HepG2 (cell line): ENCODE data around the gene TMOD2. TPM values are rescaled to one million over a fixed set of nuclear protein-coding genes. Genes with fewer than 3 reads are reported as not detected.
A peak's percentile ranks its signal among the peaks of the same experiment; 100 is the strongest.

Experiments used
- MAFG ChIP-seq: sonication (generic); formaldehyde crosslinking; IDR thresholded peaks from 2 replicates; pipeline ENCODE4 v1.5.1; 2020; ENCODE audit warnings: mild to moderate bottlenecking, missing genetic modification reagents
- NCOA2 ChIP-seq: sonication (generic); formaldehyde crosslinking; IDR thresholded peaks from 2 replicates; pipeline ENCODE4 v1.8.0; 2022; ENCODE audit warnings: inconsistent platforms
- SMAD1 ChIP-seq: sonication (generic); formaldehyde crosslinking; IDR thresholded peaks from 2 replicates; pipeline ENCODE4 v1.4.0; 2020; ENCODE audit warnings: missing genetic modification reagents, low read depth, mild to moderate bottlenecking, borderline replicate concordance
- ZNF484 ChIP-seq: sonication (generic); formaldehyde crosslinking; IDR thresholded peaks from 2 replicates; pipeline ENCODE4 v1.5.1; 2020; ENCODE audit warnings: mild to moderate bottlenecking, low read depth, missing genetic modification reagents, borderline replicate concordance
- ZNF678 ChIP-seq: sonication (generic); formaldehyde crosslinking; IDR thresholded peaks from 2 replicates; pipeline ENCODE4 v1.4.0; 2020; ENCODE audit warnings: mild to moderate bottlenecking, missing genetic modification reagents
- ZNF792 ChIP-seq: IDR thresholded peaks from 2 replicates; pipeline ENCODE4 v1.6.1; 2016
- polyA plus RNA-seq, 8 experiments: library from polyadenylated mRNA; depleted of rRNA in 3 of 8; stranded (reverse) in 7 of 8; unstranded in 1 of 8; fragments of >200 nt; fragmentation: Illumina TruSeq in 4 of 8; extraction: Trizol in 4 of 8; gene quantifications; 2 replicates each; pipeline versions ENCODE4 v1.2.1 to v1.2.3, GENCODE V29; 2011 to 2016; ENCODE audit warnings: low read depth in 4 of 8, missing spikeins in 1 of 8, mixed read lengths in 1 of 8; ENCODE audit not compliant: insufficient read depth in 1 of 8
- total RNA-seq, 5 experiments: library from RNA; depleted of rRNA; stranded (reverse); fragments of >200 nt; fragmentation: Illumina TruSeq; extraction: Trizol; gene quantifications; 2 replicates each; pipeline ENCODE4 v1.2.3, GENCODE V29; 2016; ENCODE audit warnings: low read depth in 1 of 5
- TF ChIP-seq, protein P1 (sequence below), 2 experiments: fragments of 450-650 bp in 1 of 2; sonication (generic) in 1 of 2; formaldehyde crosslinking in 1 of 2; IDR thresholded peaks; 2 replicates each; pipeline versions ENCODE4 v1.6.1 to v1.8.0; 2016 to 2022; ENCODE audit warnings: antibody characterized with exemption in 1 of 2, mild to moderate bottlenecking in 1 of 2, missing genetic modification reagents in 1 of 2
- TF ChIP-seq, protein P2 (sequence below): sonication (generic); formaldehyde crosslinking; IDR thresholded peaks from 2 replicates; pipeline ENCODE4 v1.5.1; 2020; ENCODE audit warnings: missing genetic modification reagents, mild to moderate bottlenecking, borderline replicate concordance
- TF ChIP-seq, protein P3 (sequence below): sonication (generic); formaldehyde crosslinking; IDR thresholded peaks from 2 replicates; pipeline ENCODE4 v1.4.0; 2020; ENCODE audit warnings: missing genetic modification reagents

Gene TMOD2
- total and polyA plus RNA-seq, 2 of the 13 experiments (the other 11 are each of a cell fraction or from before 2014, with no cell fraction given), result 0.01 to 0.02 TPM

DNA sequence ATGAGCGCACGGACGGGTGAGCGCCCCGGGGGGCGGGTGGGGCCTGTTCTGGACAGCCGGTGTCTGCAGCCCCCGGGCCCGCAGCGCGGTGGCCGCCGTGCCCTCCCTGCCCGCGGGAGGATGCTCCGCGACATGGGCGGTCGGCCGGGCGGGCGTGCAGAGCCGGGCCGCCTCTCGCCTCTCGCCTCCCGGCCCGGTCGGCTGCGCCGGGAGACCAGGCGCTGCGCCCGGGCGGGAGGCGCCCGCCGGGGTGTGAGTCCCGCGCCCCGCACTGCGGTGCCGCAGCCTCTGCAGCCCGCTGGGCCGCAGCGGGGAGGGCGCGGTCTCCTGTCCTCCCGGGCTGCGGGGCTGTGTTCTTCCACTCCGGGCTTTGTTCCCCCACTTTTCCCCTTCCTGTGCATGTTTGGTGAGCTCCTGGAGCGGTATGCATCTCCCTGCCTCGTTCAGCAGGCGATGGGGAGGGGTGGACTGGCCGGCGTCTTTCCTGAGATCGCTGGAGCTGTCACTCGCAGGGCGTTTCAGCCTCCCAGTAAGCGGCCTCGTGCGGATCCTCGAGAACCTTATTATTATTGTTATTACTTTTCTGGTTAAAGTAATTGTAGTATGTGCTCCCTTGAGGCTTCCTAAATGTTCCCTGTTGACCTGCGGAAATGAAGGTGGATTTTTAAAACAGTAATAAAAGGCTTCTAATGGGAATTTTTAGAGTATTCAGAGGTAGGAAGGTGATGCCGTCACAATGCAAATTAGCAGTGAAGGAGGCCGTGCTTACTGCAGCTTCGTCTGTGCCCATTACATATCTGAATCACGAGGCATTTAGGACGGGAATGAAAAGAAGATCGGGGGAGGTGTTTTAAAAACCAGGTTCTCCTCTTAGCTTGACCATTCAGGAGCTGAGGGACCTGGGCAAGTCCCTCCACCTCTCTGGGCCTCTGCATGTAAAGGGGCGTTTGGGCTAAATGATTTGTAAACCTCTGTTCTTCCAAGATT is 593 bp downstream of the TMOD2 start (continued):
- TF ChIP-seq, protein P1, sequence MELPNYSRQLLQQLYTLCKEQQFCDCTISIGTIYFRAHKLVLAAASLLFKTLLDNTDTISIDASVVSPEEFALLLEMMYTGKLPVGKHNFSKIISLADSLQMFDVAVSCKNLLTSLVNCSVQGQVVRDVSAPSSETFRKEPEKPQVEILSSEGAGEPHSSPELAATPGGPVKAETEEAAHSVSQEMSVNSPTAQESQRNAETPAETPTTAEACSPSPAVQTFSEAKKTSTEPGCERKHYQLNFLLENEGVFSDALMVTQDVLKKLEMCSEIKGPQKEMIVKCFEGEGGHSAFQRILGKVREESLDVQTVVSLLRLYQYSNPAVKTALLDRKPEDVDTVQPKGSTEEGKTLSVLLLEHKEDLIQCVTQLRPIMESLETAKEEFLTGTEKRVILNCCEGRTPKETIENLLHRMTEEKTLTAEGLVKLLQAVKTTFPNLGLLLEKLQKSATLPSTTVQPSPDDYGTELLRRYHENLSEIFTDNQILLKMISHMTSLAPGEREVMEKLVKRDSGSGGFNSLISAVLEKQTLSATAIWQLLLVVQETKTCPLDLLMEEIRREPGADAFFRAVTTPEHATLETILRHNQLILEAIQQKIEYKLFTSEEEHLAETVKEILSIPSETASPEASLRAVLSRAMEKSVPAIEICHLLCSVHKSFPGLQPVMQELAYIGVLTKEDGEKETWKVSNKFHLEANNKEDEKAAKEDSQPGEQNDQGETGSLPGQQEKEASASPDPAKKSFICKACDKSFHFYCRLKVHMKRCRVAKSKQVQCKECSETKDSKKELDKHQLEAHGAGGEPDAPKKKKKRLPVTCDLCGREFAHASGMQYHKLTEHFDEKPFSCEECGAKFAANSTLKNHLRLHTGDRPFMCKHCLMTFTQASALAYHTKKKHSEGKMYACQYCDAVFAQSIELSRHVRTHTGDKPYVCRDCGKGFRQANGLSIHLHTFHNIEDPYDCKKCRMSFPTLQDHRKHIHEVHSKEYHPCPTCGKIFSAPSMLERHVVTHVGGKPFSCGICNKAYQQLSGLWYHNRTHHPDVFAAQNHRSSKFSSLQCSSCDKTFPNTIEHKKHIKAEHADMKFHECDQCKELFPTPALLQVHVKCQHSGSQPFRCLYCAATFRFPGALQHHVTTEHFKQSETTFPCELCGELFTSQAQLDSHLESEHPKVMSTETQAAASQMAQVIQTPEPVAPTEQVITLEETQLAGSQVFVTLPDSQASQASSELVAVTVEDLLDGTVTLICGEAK (IDR thresholded peaks at IDR 0.05), result no peak
- TF ChIP-seq, protein P1 (CRISPR knock-in tag; IDR thresholded peaks at IDR 0.05), result no peak
- no peak for TF ChIP-seq ZNF484 (CRISPR knock-in tag)
- TF ChIP-seq, protein P2, sequence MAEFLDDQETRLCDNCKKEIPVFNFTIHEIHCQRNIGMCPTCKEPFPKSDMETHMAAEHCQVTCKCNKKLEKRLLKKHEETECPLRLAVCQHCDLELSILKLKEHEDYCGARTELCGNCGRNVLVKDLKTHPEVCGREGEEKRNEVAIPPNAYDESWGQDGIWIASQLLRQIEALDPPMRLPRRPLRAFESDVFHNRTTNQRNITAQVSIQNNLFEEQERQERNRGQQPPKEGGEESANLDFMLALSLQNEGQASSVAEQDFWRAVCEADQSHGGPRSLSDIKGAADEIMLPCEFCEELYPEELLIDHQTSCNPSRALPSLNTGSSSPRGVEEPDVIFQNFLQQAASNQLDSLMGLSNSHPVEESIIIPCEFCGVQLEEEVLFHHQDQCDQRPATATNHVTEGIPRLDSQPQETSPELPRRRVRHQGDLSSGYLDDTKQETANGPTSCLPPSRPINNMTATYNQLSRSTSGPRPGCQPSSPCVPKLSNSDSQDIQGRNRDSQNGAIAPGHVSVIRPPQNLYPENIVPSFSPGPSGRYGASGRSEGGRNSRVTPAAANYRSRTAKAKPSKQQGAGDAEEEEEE (CRISPR knock-in tag), result no peak
- TF ChIP-seq ZNF792, result no peak
- TF ChIP-seq ZNF678 (CRISPR knock-in tag), result no peak
- no peak for TF ChIP-seq MAFG
- TF ChIP-seq SMAD1 (CRISPR knock-in tag), result no peak
- TF ChIP-seq, protein P3, sequence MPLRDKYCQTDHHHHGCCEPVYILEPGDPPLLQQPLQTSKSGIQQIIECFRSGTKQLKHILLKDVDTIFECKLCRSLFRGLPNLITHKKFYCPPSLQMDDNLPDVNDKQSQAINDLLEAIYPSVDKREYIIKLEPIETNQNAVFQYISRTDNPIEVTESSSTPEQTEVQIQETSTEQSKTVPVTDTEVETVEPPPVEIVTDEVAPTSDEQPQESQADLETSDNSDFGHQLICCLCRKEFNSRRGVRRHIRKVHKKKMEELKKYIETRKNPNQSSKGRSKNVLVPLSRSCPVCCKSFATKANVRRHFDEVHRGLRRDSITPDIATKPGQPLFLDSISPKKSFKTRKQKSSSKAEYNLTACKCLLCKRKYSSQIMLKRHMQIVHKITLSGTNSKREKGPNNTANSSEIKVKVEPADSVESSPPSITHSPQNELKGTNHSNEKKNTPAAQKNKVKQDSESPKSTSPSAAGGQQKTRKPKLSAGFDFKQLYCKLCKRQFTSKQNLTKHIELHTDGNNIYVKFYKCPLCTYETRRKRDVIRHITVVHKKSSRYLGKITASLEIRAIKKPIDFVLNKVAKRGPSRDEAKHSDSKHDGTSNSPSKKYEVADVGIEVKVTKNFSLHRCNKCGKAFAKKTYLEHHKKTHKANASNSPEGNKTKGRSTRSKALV (CRISPR knock-in tag), result peak; percentile 51; the same call in 1 of the 2 replicates
- no peak for TF ChIP-seq NCOA2 (CRISPR knock-in tag)
